Activated CD4-positive, alpha-beta T cell treated with anti-CD3 and anti-CD28 coated beads, Interleukin-2, Interleukin-6, amounts not matched to agents 100 ng/mL and 50 ng/mL, durations not matched to agents 16 hours and 8 hours (primary cell): ENCODE results near the gene PBX3.

Experiments
- DNase-seq: peaks from one replicate; pipeline ENCODE4 v3.0.0-alpha.2; 2020

Gene PBX3

DNA sequence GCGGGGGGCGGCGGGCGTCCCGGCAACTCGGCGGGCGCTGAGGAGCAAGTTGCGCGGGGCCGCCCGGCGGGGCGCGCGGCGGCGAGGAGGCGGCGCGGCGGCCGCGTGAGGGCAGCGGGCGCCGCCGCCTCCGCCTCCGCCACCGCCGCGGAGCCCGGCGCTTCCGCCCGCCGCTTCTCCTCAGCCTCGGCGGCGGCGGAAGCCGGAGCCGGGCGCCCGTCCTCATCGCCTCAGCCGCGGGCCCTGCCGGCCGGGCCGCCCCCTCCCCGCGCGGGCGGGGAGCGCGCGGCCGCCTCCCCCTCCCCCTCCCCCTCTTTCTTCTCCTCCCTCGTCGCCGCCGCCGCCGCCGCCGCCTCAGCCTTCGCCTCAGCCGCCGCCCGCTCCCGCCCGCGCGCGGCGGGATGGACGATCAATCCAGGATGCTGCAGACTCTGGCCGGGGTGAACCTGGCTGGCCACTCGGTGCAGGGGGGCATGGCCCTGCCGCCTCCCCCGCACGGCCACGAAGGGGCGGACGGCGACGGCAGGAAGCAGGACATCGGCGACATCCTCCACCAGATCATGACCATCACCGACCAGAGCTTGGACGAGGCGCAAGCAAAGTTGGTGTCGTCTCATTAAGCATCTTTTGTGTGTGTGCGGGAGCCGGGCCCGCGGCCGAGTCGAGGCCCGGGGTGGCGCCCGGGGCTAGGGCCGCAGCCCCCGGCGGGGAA lies at the start of gene PBX3:
PBX3 (plus strand) TSS at position 321 of the 712 bp plus-strand sequence.
- peak; percentile 57 for DNase-seq

DNA sequence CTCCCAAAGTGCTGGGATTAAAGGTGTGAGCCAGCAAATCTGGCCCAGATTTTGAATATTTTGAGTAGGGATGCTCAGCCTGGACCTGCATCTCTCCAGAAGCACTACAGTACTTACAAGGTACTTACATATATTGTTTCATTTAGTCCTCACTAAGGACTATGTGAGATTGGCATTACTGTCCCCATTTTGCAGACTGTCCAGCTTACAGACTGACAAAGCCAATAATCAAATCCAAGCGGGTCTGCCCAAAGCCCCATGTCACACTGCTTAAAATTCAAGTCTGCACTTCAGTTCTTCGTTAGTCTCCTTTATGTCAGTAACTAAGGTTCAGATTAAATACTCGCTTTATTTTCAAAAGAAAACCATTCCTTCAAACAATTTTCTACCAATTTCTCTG lies 47.3 kb upstream of the PBX3 start:
- no peak for DNase-seq

DNA sequence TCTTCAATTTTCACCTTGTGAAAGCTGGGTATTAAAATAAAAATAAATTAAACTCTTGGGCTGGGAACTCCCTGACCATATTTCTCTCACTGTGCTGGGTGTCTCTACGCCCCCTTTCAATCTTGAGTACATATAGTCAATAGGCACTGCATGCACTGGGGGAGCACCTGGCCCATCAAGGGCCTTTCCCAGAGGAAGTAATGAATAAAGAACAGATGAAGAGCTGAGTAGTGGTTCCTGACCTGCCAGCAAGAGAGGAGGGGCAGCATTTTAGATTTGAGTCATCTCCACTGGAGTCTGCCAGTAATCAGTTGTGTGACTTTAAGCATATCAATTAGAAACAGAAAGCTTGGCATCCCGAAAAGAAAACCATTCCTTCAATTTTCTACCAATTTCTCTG lies 46.4 kb upstream of the PBX3 start:
- DNase-seq: peak; percentile 74

DNA sequence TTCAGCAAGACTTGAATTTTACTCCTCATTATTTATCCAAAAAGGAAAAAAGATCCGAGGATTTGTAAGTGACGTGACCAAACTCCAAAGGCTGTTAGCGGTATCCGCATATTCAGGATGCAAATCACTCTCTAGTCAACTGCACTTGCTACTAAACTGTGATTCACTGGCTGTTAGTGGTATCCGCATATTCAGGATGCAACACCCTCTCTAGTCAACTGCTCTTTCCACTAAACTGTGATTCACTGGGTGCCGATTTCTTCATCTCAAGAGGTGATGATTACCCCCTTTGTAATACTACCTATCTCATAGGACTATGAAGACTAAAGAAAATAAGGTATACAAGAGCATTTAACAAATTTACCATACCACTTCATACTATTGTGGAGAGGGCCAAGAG lies 45.8 kb upstream of the PBX3 start:
- DNase-seq: peak; percentile 60

DNA sequence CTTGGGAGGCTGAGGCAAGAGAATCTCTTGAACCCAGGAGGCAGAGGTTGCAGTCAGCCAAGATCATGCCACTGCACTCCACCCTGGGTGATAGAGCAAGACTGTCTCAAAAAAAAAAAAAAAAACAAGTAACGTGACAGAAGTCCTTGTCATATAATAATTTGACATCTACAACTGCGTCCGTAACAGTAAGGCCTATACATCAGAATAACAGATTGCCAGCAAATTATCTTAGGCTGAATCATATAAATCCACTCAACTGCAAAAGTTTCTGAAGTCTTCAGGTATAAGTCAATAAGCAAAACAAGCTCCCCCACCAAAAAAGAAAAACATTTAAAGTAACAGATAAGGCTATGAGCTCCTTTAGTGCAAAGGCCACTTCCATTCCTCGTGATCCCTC lies 43.5 kb upstream of the PBX3 start:
- no peak for DNase-seq

DNA sequence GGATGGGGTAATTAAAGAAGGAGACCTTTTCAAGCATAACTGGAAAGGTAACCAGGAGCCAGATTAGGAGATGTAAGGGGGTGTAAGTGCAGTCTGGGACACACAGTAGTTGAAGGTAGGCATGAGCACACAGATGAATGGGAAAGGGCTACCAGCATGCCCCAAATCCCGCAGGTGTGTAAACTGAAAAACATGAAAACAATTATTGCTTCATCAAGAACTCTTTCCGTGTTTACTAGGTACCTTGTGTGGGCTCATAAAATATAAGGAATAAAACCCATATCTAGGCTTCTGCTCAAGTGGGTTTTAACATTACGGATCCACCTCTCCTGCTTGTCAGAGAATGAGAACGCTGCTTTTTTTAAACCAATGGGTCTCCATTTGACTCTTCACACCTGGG lies 41.3 kb upstream of the PBX3 start:
- DNase-seq: no peak

DNA sequence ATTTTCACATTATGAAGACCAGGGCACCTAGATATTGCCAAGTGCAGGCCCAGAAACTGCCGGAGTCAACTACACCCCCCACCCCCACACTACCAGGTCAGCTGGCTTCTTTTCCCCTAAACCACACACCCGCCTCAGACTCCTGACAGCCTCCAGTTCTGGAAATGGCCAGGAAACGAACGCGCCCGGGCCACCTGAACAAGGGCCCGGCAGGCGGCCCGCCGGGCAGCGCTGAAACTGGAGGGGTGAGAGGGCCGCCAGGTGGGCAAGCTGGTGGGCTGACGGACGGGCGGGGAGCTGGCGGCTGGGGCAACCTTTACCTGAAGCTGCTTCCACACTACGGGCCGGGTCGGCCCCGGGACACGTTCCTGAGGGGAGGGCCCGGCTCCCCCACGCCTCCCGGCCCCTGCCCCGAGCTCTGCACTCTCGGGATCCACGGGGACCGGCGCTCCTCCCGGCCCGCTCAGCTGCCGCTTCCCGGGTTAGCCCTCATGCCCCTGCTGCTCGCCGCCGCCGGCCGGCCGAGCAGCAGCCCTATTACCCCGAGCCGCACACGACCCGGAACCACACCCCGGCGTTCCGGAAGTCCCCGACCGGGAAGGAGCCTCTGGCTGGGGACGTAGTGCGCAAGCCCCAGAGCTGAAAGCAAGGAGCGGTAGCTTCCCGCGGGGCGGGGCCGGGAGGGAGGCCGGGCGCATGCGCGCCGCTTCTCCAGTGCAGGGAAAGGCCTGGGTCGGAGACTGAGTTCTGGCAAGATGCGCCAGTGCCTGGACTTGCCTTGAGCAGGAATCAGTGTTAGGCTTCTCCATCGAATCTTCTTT lies 40.3 kb upstream of the PBX3 start, which contains the start of gene MAPKAP1:
MAPKAP1 (minus strand) TSS at position 558 of the 821 bp plus-strand sequence. CDS start 34,634 bp downstream, outside the sequence.
- DNase-seq: peak; percentile 97

DNA sequence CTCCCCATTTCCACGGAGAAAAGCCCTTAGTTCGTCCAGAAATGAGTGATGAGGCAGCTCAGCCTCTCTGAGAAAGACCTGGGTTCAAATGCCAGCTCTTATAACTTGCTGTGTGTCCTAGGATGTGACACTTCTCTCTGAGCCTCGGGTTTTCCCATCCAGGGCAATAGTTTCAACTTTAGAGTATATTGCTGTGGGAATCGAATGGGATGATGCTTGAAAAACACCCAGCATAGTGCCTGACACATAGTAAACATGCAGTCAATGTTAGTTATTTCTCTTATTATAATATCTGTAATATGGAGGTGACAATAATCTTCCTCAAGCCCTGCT lies 39.7 kb upstream of the PBX3 start:
- no peak for DNase-seq

DNA sequence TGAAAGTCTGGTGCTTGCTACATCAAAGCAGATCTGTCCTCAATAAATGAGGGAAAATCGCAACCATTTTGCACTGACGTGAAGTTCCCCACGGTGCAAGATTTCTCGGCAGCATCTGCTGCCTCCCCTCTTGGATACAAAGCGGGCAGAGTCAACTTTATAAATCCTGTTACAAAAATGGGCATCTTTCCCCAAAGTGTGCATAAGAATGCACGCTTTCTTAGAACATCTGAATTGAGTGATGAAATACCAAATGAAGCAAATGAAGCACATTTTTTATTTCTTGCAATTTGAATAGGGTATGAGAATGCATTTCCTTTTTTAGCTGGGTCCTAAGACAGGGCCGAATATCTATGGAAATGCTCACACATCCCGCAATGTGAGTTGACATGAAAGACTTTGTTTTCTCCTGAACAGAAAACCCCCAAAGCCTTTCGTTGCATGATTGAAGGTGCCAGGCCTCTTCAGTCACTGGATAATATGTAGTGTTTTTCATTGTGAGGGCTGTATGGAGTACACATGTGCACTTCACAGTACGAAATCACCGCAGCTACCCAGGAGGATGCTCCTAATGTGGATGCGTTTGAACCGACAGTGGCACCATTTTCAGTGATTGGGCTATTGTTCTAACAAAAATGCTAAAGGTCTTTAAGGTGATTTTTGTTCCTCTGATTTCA lies 20.6 kb upstream of the PBX3 start:
- no peak for DNase-seq

DNA sequence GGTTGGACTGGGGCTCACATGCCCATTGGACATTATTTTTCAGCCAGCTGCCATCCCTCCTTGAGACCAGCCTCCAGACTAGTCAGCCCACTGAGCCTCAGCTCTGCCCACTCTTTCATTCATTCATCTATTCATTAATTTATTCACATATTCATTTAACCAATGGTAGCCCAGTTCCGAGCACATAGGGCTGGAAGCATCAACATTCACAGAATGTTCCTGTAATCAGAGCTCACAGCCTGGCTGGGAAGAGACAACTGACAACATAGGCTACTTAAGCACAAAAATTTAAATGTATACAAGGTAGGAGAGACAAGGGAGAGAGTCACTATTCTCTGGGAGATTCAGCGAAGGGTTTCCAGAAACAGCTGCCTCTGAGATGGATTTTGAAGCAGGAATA lies 17.0 kb upstream of the PBX3 start:
- DNase-seq: no peak

DNA sequence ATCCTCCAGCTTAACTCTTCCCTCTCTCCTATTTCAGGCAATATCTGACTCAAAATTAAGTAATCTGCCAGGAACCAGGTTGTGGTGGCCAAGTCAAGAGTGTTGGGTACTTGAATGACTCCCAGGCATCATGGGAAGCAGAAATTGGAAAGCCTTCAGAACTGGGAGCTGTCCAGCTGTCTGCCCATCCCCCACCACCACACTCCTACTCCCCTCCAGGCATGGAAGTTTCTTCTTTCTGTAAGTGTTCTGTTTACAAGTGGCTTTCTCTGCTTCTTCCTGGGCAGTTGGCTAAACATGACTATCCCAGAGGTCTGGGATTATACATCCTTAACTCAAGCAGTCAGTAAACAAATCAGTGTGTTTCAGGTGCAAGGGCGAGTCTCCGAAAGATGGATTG lies 14.6 kb upstream of the PBX3 start:
- no peak for DNase-seq

DNA sequence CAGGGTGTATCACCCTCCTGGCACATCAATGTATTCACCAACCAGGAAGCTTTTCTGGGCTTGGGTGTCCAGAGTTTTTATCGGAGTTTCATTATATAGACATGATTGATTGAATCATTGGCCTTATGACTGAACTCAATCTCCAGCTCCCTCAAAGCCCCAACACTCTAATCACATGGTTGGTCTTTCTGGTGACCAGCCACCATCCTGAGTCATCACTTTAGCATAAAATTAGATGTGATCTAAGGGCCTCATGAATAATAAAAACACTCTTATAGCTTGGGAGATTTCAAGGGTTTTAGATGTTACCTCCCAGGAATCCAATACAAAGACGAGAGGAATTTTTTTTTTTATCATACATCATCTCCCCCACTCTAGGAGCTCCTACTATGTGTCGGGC lies 7.7 kb upstream of the PBX3 start:
- no peak for DNase-seq

DNA sequence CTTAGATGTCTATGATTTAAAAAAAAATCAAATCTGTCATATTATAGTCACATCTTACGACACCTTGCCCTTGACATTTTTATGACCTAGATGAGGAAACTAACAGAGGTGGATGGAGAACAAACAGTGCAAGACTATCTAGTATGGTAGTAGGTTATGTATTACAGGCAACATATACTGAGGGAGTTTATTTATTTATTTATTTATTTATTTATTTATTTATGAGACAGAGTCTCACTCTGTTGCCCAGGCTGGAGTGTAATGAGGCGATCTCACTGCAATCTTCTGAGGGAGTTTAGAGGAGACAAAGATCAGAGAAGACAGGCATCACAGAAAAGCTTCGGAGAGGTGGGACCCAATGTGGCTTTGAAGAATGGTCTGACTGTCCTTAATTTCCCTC lies 4.5 kb upstream of the PBX3 start:
- DNase-seq: no peak

DNA sequence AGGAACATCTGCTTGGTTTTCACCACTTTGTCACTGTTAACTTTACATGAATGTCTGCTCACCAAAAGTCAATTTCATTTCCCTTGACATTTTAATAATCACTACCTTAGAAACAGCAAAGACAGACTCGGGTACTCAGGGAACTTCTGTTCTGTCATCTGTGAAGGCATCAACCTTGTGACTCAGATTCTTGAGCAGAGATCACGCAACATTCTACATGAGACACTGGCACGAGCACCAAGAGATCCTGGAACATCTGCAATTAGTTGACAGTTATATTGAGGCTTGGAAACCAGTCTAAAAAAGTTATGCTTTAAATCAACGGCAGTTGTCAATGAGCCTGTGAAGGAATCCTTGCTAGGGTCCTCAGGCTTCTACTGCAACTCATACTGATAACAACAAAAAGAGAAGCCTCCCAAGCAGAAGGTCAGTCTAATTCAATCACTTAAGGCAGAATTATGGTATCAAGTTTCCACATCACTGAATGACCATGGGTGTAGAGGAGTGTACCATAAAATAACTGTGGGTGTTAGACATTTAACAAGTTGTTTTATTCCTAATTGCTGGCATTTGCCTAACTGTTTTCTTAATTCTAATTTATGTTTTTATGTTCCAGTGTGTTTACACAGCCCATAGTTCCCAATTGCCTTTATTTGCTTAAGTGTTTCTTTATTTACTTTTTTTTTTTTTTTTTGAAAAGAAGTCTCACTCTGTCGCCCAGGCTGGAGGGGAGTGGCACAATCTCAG lies 3.3 kb upstream of the PBX3 start:
- DNase-seq: no peak

DNA sequence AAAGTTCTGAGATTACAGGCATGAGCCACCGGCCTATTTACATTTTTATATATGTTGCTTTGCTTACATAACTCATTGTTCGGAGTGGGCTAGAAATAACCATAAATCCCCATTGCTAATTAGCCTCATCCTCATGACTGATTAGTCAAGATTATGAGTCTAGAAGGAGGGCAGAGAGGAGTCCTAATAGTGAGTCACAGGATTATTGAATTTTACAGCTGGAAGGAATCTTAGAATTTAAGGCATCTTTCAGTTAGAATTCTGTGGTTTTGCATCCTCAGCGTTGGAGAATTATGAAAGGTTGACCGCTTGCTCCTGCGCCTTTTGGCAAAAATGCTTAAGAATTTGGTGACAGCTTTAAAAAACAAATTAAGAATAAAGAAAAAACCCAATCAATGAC lies 2.6 kb upstream of the PBX3 start:
- DNase-seq: no peak

DNA sequence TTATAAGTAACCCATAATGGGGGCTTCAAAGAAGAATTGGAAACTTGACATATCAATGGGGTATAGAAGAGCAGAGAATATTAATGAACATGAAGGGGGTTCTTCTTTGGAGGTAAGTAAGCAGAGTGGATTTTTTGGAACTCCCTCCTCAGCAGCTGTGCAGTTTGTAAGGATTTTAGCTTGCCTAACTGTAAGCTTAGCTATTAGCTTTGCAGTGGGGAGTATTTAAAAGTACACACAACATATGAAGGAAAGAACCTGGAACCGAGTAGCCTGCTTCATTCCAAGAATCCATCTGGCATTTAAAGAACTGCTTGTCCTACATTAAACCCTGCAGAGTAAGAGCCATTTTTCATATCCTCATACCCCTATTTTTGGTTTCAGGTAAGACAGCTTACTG lies 2.2 kb upstream of the PBX3 start:
- DNase-seq: no peak

DNA sequence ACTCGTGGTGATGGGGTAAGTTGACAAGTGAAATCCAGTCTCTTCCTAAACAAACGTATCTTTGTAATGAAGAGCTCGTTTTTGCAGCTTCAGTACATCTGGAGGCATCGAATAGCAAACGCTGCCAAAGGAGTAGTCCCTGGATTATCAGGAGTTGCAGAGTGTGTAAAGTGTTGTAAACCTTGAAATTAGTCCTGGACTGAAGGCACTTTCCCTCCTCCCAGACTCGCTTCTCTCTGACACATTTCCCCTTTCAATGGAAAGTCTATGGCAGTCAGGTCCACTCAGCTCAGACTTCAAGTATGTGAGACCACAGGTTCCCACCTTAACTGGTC lies 1.5 kb upstream of the PBX3 start:
- DNase-seq: no peak

DNA sequence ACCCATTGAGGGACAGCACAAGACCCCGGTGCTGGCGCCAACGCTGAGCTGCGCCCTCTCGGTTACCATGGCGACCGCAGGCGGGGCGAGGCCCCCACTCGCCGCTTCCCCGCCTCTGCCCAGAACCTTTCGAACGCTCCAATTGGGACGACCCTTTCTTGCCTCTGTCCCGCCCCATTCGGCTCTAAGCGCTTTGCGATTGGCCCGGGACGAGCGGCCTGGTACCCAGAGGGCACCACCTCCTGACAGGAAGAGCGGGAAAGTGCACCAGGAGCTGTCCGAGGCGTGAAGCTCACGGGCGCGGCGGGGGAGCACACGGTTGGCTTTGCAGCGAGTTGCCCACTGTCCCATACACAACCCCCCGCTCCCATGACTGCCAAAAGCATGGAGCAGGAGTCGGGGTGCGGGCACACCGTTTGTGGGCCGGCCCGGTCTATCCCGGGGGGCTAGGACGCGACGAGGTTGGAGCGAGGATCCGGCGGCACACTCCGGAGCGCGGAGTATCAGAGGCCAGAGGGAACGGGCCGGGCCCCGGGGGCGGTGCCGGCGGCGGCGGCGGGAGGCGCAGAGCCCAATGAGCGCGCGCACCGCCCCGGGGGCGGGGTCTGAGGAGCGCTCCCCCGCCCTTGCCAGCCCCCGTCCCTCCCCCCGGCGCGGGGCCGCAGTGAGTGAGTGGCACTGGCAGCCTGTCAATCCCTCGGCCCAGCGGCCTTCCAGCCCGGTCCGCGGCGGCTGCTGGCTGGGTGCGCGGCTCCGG lies 978 bp upstream of the PBX3 start:
- peak; percentile 96 for DNase-seq

DNA sequence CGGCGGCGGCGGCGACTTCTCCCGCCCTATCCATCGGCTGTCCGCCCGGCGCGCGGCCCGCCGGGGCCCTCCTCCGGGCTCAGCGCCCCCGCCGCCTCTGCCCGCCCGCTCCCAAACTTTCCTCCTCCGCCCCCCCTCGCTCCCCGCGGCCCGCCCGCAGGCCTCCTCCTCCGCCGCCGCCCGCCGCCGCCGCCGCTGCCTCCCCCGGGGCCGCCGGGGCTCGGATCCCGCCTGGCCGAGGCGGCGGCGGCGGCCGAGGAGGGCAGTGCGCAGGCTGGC lies 460 bp upstream of the PBX3 start:
- DNase-seq: no peak

DNA sequence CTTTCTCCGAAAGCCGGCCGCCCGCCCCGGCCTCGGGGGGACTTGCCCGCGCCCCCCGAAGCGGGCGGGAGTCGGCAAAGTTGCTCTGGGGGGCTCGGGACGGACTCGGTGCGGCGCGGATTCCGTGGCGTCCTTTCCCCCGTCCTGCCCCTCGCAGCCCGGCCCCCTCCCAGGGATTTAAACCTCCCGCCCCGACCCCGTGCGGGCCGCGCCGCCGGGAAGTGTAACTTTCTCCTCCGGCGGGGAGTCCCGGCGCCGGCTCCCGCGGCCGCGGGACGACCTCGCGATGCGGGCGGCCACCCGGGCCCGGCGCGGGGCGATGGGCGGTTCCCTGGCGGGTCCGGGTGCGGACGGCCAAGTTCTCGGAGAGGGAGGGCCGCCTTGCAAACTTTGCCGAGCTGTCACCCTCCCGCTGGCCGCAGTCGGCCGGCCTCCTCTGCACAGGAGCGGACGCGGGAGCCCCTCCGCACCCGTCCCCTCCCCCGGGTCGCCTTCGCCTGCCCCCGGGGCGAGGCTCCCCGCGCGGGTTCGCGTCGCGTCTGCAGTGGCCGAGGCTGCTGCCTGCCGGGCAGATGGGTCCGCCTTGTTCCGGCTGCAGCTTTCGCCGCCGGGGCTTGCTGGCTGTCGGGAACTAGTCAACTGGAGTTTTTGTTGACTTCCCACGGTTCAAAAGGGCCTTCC lies 732 bp downstream of the PBX3 start:
- DNase-seq: peak; percentile 41

DNA sequence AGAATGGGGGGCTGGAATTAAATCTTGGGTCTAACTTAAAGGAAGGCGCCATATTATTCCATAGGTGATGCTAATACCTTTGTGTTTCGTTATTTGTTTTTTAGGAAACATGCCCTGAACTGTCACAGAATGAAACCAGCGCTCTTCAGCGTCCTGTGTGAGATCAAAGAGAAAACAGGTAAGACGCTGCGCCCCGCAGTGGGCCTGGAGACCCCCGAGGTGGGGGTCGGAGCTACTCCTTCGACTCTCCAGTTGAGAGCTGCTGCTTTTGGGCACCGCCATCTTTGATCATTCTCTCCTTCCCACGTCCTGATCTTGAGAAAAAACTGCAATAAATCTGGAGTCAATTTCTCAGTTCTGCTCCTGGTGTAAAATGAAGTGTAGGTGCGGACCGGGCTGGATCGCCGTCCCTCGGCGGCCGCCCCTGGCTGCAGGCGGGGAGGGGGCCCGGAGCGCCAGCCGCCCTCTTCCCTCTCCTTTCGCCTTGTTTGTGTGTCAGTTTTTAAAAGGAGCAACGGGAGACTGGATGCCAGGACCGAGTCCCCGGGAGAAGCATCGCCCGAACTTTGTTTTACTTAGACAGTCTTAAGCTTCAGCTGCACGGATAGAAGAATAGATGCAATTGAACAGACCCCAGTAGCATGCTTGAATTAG lies 1.4 kb downstream of the PBX3 start:
- no peak for DNase-seq
